ENCODE data around the gene UBE2E2. TPM values are rescaled to one million over a fixed set of nuclear protein-coding genes. Genes with fewer than 3 reads are reported as not detected.

UBE2E2 gene
- polyA plus RNA-seq, 1 donor (not counting 4 experiments of a cell fraction or from before 2014, with no cell fraction given): 63.2 TPM

- dilution Hi-C loops (cut with MboI; ENCODE audit: extremely low pct_ligation_motif_present, low sequenced_read_pairs): no loop called here
- no peak overlapping the region for H3K4me3 ChIP-seq (ENCODE audit: control insufficient read depth in 2 of 3, extremely low read depth in 1 of 3, insufficient read depth in 2 of 3, low read depth in 1 of 3, low read length in 3 of 3)
- H4K20me1 ChIP-seq (ENCODE audit: control insufficient read depth, extremely low read depth, insufficient read depth, low read length): no peaks in the 10 kb centered on the region
These were observed 74.0 kb downstream of the UBE2E2 start for GRCh38 chr3:23276913-23277658.

DNA sequence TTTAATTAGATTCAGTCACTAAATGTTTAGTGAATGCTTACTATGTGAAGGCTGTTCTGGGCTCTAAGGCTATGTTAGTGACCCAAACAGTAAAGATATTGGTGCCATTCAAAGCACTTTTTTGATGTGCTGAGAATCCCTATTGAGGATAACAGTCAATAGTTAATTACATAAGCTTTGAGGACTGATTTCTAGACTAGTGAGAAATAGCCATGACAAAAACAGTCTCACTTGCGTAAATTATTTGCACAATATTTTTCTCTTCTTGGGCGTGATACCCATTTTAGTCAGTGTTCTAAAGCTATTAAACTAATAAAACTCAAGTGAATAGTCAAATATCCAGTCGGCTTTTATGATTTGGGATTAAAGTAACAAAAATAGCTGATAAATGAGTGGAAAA is 74.6 kb downstream of the UBE2E2 start:
- no peaks in the 10 kb centered on the region for H3K9me1 ChIP-seq (ENCODE audit: control insufficient read depth, extremely low read depth, insufficient read depth, low read length)
- H3K9ac ChIP-seq (ENCODE audit: control insufficient read depth, extremely low read depth, insufficient read depth, low read length): no peak overlapping the region
- H4K20me1 ChIP-seq (ENCODE audit: control insufficient read depth, extremely low read depth, insufficient read depth, low read length): no peaks in the 10 kb centered on the region
- no peak overlapping the region for H3K27ac ChIP-seq (ENCODE audit: control insufficient read depth, insufficient read depth, low read length)
- no peaks in the 10 kb centered on the region for H3K79me2 ChIP-seq (ENCODE audit: control insufficient read depth, insufficient read depth, low read length)
- dilution Hi-C loops (cut with MboI; ENCODE audit: extremely low pct_ligation_motif_present, low sequenced_read_pairs): no loop called here
- H3K4me1 ChIP-seq (ENCODE audit: control insufficient read depth, extremely low read depth, insufficient read depth, low read length): no peaks in the 10 kb centered on the region
- no peak overlapping the region for H3K4me2 ChIP-seq (ENCODE audit: control insufficient read depth, extremely low read depth, insufficient read depth, low read depth, low read length)
- no peak overlapping the region for H3K4me3 ChIP-seq (ENCODE audit: control insufficient read depth in 2 of 3, extremely low read depth in 1 of 3, insufficient read depth in 2 of 3, low read depth in 1 of 3, low read length in 3 of 3)
- no peaks in the 10 kb centered on the region for H3K9me3 ChIP-seq (ENCODE audit: control insufficient read depth, low read depth, low read length)
- no peak for TF ChIP-seq CTCF (optimal IDR thresholded peaks at IDR 0.05 in 1 of 3, IDR thresholded peaks at IDR 0.05 in 1 of 3, conservative IDR thresholded peaks at IDR 0.05 in 1 of 3; ENCODE audit: extremely low read depth in 1 of 3, insufficient read depth in 2 of 3, low read length in 3 of 3)
- no peak for TF ChIP-seq EZH2 (IDR thresholded peaks at IDR 0.05; ENCODE audit: low read length)
- H3K36me3 ChIP-seq (ENCODE audit: control insufficient read depth in 2 of 2, extremely low read depth in 1 of 2, insufficient read depth in 2 of 2, low read length in 2 of 2): no peaks in the 10 kb centered on the region
- no peaks in the 10 kb centered on the region for H3K27me3 ChIP-seq (ENCODE audit: control insufficient read depth, extremely low read depth, insufficient read depth, low read length)
- H2AFZ ChIP-seq (ENCODE audit: control insufficient read depth, low read length): no peak overlapping the region
- DNase-seq (ENCODE audit: low read depth, low spot score): no peak
- FAIRE-seq: no peak

More at GRCh38 chr3:23276913-23277658, 74.0 kb downstream of the UBE2E2 start:
- DNase-seq (ENCODE audit: low read depth, low spot score) (no peak), FAIRE-seq (no peak)
- Histone ChIP-seq H3K4me1 (ENCODE audit: control insufficient read depth, extremely low read depth, insufficient read depth, low read length) (no peaks in the 10 kb centered on the region), H3K9me1 (ENCODE audit: control insufficient read depth, extremely low read depth, insufficient read depth, low read length) (no peaks in the 10 kb centered on the region), H3K27me3 (ENCODE audit: control insufficient read depth, extremely low read depth, insufficient read depth, low read length) (no peaks in the 10 kb centered on the region), H3K36me3 (ENCODE audit: control insufficient read depth in 2 of 2, extremely low read depth in 1 of 2, insufficient read depth in 2 of 2, low read length in 2 of 2) (no peaks in the 10 kb centered on the region), H3K79me2 (ENCODE audit: control insufficient read depth, insufficient read depth, low read length) (no peaks in the 10 kb centered on the region), H2AFZ (ENCODE audit: control insufficient read depth, low read length) (no peak overlapping the region), H3K9ac (ENCODE audit: control insufficient read depth, extremely low read depth, insufficient read depth, low read length) (no peak overlapping the region), H3K27ac (ENCODE audit: control insufficient read depth, insufficient read depth, low read length) (no peak overlapping the region), H3K4me2 (ENCODE audit: control insufficient read depth, extremely low read depth, insufficient read depth, low read depth, low read length) (no peak overlapping the region), H3K9me3 (ENCODE audit: control insufficient read depth, low read depth, low read length) (no peaks in the 10 kb centered on the region)
- TF ChIP-seq CTCF (optimal IDR thresholded peaks at IDR 0.05 in 1 of 3, IDR thresholded peaks at IDR 0.05 in 1 of 3, conservative IDR thresholded peaks at IDR 0.05 in 1 of 3; ENCODE audit: extremely low read depth in 1 of 3, insufficient read depth in 2 of 3, low read length in 3 of 3) (no peak), EZH2 (IDR thresholded peaks at IDR 0.05; ENCODE audit: low read length) (no peak)

All from keratinocyte (primary cell).